ENCODE results near the gene CAPN8.
A peak's percentile ranks its signal among the peaks of the same experiment; 100 is the strongest.

Gene CAPN8

DNA sequence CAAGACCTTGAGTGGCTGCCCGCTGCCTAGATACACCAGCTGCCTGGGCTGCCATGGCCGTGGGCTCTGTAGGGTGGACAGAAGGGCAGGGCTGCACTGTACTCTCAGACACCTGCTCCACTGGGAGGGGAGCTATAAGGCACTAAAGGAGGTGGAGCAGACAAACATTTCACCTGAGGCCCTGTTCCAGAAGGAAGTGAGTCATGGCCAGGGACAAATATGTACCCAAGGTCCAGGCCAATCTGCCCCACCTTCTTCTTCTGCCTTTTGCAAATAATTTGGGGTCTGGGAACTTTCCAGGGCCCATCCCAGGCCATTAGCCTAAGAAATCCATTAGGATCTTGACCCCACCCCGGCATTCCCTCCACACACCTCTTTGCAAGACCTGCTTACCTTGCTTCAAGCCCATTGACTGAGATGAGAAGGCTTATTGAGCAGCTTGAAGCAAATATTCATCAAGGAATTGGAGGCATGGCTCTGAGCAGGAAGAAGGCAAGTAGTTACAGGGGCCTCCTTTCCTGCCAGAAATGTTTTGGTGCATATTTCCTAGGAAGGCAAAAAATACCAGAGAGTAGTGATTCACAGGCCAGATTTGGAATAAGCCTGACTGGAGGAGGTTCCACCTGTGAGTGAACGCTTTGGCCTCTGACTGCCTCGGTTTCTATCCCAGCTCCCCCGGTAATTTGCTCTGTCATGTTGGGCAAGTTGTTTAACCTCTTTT is at the start of gene CAPN8:
Gene CAPN8 (minus strand): TSS at position 110 of the 721 bp plus-strand sequence. CDS start 55 bp downstream, at position 55.
- H3K9me3 ChIP-seq (ENCODE audit: control insufficient read depth, insufficient read depth, low read length): no peaks in the 10 kb centered on the region
- no peak within 1 kb of the TSS for H3K4me3 ChIP-seq (ENCODE audit: low read depth, low read length)
- H3K9ac ChIP-seq (ENCODE audit: low read depth, low read length): no peak within 1 kb of the TSS
- no peaks in the 10 kb centered on the region for H3K4me1 ChIP-seq (ENCODE audit: control insufficient read depth, insufficient read depth, low read length)
- no peak within 1 kb of the TSS for H3K27ac ChIP-seq (ENCODE audit: low read depth, low read length)
- no peaks in the 10 kb centered on the region for H3K36me3 ChIP-seq (ENCODE audit: control insufficient read depth, insufficient read depth, low read length)
- no peaks in the 10 kb centered on the region for H3K27me3 ChIP-seq (ENCODE audit: control insufficient read depth, insufficient read depth, low read length)

DNA sequence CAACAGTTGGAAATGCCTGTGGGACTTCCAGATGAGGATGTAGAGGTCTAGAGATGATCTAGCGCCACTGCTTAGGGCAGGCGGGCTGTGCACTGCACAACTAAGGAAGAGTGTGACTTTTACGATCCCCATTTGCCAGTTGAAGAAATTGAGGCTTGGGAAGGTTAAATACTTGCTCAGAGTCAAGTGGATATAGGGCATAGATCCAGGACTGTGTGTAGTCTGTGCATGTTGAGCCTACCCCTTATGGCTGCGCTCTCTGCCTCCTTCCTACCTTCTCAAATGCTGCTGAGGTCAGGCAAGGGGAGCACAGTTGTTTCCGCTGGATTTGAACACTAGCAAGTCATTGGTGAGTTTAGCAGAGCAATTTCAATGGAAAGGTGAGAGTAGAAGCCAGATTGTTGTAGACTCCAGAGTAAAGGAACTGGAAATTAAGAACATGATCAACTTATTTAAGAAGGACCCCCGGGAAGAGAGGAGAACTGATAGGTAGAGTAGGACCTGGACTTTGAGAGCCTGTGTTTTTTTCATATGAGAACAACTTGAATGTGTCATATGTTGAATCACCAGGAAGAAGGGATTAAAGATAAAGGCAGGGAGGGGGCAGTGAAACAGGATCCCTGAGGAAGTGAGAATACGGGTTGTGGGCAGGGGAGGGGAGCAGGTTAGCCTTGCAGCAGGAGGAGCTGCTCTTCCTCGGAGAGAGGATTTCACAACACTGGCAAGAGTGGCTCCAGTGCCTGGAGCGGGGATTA is 49.5 kb upstream of the CAPN8 start:
- Histone ChIP-seq H3K27ac (ENCODE audit: low read depth, low read length) (peak overlapping the region; percentile 66), H3K4me3 (ENCODE audit: low read depth, low read length) (no peak overlapping the region), H3K36me3 (ENCODE audit: control insufficient read depth, insufficient read depth, low read length) (no peaks in the 10 kb centered on the region), H3K9ac (ENCODE audit: low read depth, low read length) (no peak overlapping the region), H3K9me3 (ENCODE audit: control insufficient read depth, insufficient read depth, low read length) (no peaks in the 10 kb centered on the region), H3K27me3 (ENCODE audit: control insufficient read depth, insufficient read depth, low read length) (peaks cover 79% of the 10 kb centered on the region), H3K4me1 (ENCODE audit: control insufficient read depth, insufficient read depth, low read length) (peaks cover 31% of the 10 kb centered on the region)

DNA sequence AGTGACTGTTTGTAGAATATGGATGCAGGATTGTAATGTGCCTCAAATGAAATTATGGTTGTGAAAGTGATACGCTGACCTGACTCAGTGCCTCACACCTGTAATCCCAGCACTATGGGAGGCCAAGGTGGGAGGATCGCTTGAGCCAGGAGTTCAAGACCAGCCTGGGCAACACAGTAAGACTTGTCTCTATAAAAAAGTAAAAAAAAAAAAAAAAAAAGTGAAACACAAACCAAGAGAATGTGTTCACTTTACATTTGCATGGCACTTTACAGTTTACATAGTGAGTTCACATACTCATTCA is 48.9 kb upstream of the CAPN8 start:
- no peaks in the 10 kb centered on the region for H3K9me3 ChIP-seq (ENCODE audit: control insufficient read depth, insufficient read depth, low read length)
- H3K27me3 ChIP-seq (ENCODE audit: control insufficient read depth, insufficient read depth, low read length): peaks cover 73% of the 10 kb centered on the region
- no peak overlapping the region for H3K9ac ChIP-seq (ENCODE audit: low read depth, low read length)
- no peaks in the 10 kb centered on the region for H3K36me3 ChIP-seq (ENCODE audit: control insufficient read depth, insufficient read depth, low read length)
- no peak overlapping the region for H3K4me3 ChIP-seq (ENCODE audit: low read depth, low read length)
- peaks cover 25% of the 10 kb centered on the region for H3K4me1 ChIP-seq (ENCODE audit: control insufficient read depth, insufficient read depth, low read length)
- no peak overlapping the region for H3K27ac ChIP-seq (ENCODE audit: low read depth, low read length)

DNA sequence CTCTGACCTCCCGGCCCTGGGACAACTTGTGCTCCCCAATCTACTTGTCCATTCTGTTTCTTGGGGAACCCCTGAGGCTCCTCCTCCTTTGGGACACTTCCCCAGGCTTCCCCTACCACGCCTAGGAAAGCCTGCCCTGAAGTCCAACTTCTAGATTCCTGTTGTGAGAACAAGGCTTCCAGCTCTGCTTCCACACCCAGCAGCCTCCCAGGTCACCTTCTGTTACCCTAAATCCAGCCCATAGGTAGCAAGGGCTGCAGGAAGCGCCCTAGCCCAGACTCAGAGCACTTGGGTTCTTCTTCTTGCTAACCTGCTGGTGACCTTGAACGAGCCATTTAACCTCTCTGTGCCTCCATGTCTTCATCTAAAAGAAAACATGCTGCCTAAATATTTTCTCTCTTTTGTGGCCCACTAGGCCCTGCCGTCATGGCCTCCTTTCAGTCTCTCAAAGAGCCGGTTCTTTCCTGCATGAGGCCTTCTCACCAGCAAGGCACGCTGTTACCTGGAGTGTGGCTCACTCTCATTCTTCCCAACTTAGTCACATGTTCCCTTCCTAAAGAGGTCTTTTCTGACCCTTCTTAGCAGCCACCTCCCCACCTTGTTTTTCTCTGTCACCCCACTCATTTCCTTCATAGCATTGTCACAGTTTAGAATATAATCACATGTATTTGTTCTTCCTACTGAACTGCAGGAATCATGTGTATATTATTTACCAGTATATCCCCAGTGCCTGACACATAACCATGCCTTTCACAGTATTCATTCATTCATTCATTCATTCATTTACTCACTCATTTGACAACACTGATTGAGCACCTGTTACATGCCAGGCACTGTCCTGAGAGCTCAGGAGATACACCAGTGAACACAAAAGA is 48.3 kb upstream of the CAPN8 start:
- Histone ChIP-seq H3K9ac (ENCODE audit: low read depth, low read length) (no peak overlapping the region), H3K4me3 (ENCODE audit: low read depth, low read length) (peak overlapping the region; percentile 83), H3K36me3 (ENCODE audit: control insufficient read depth, insufficient read depth, low read length) (no peaks in the 10 kb centered on the region), H3K9me3 (ENCODE audit: control insufficient read depth, insufficient read depth, low read length) (no peaks in the 10 kb centered on the region), H3K4me1 (ENCODE audit: control insufficient read depth, insufficient read depth, low read length) (peaks cover 24% of the 10 kb centered on the region), H3K27ac (ENCODE audit: low read depth, low read length) (peak overlapping the region; percentile 42), H3K27me3 (ENCODE audit: control insufficient read depth, insufficient read depth, low read length) (peaks cover 73% of the 10 kb centered on the region)

DNA sequence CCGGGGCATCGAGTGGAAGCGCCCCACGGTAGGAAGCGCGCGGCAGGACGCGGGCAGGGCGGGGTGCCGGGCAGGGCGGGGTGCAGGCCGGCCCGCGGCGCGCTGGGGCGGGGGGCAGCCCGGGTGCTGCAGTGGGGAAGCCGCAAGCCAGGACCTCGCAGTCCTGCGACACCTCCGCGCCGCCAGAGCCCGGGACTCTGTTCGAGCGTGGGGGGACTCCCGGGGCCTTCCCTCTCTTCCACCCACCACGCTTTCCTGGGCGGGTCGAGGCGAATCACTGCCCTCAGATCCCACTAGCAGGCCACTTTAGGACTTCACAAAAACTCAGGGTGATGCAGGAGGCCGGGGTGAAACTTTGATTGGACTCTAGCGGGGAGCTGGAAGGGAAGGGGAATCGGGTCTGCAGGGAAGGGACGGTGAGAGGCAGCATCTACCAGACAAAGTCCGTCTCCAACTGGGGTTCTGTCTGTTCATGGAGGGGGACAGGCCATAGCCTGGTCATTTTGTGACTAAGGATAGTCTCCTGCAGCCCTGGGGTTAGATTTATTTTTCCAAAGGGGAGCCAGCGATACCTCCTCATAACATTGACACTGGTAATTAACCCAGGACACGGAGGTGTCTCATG is 47.5 kb upstream of the CAPN8 start:
- H3K27me3 ChIP-seq (ENCODE audit: control insufficient read depth, insufficient read depth, low read length): peaks cover 66% of the 10 kb centered on the region
- peak overlapping the region; percentile 66 for H3K27ac ChIP-seq (ENCODE audit: low read depth, low read length)
- peak overlapping the region; percentile 83 for H3K4me3 ChIP-seq (ENCODE audit: low read depth, low read length)
- no peaks in the 10 kb centered on the region for H3K36me3 ChIP-seq (ENCODE audit: control insufficient read depth, insufficient read depth, low read length)
- peak overlapping the region; percentile 76 for H3K9ac ChIP-seq (ENCODE audit: low read depth, low read length)
- no peaks in the 10 kb centered on the region for H3K9me3 ChIP-seq (ENCODE audit: control insufficient read depth, insufficient read depth, low read length)
- peaks cover 16% of the 10 kb centered on the region; the same call in 1 of the 2 replicates for H3K4me1 ChIP-seq (ENCODE audit: control insufficient read depth, insufficient read depth, low read length)

DNA sequence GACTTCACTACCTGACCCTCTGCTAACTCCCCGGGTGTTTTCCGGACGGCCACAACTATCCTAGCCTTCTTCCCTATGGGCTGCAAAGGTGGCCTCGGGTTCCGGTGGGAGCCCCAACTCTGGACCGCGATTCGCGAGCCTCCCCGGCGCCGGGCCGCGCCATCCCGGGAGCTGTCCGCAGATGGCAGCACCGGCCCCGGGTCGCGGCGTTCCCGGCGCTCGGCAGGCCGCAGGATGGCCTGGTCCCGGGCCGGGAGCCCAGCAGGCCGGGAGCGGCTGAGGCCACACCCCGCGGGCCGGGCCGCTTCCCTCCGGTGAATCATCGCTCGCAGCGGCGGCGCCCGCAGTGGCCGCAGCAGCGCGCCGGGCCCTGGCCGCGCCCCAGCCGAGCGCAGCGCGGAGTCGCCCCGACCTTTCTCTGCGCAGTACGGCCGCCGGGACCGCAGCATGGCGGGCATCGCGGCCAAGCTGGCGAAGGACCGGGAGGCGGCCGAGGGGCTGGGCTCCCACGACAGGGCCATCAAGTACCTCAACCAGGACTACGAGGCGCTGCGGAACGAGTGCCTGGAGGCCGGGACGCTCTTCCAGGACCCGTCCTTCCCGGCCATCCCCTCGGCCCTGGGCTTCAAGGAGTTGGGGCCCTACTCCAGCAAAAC is 46.8 kb upstream of the CAPN8 start, which contains the start of gene CAPN2:
Gene CAPN2 (plus strand): TSS at position 346 of the 656 bp plus-strand sequence. CDS start 102 bp downstream, at position 448.
- Histone ChIP-seq H3K9me3 (ENCODE audit: control insufficient read depth, insufficient read depth, low read length) (no peaks in the 10 kb centered on the region), H3K4me3 (ENCODE audit: low read depth, low read length) (peak within 1 kb of the TSS; percentile 83), H3K9ac (ENCODE audit: low read depth, low read length) (peak within 1 kb of the TSS; percentile 76), H3K27ac (ENCODE audit: low read depth, low read length) (peak within 1 kb of the TSS; percentile 66), H3K27me3 (ENCODE audit: control insufficient read depth, insufficient read depth, low read length) (peaks cover 60% of the 10 kb centered on the region), H3K36me3 (ENCODE audit: control insufficient read depth, insufficient read depth, low read length) (no peaks in the 10 kb centered on the region), H3K4me1 (ENCODE audit: control insufficient read depth, insufficient read depth, low read length) (peaks cover 19% of the 10 kb centered on the region)

DNA sequence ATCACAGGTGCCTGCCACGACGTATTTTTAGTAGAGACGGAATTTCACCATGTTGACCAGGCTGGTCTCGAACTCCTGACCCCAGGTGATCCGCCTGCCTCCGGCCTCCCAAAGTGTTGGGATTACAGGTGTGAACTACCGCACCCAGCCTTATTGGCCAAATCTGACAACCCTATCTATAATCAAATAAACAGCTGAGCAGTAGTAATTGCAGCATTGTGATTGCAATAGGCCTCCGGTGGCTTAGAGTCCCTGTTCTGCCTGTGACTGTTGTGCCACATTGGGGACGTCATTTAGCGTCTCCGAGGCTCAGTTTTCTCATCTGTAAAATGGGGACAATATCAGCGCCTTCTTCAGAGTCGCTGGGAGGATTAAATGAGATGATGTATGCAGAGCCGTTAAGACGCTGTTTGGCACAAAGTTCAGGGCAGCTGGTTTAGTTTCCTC is 46.3 kb upstream of the CAPN8 start:
- Histone ChIP-seq H3K27me3 (ENCODE audit: control insufficient read depth, insufficient read depth, low read length) (peaks cover 55% of the 10 kb centered on the region), H3K9me3 (ENCODE audit: control insufficient read depth, insufficient read depth, low read length) (no peaks in the 10 kb centered on the region), H3K27ac (ENCODE audit: low read depth, low read length) (no peak overlapping the region), H3K4me3 (ENCODE audit: low read depth, low read length) (peak overlapping the region; percentile 83), H3K9ac (ENCODE audit: low read depth, low read length) (no peak overlapping the region), H3K4me1 (ENCODE audit: control insufficient read depth, insufficient read depth, low read length) (peaks cover 20% of the 10 kb centered on the region), H3K36me3 (ENCODE audit: control insufficient read depth, insufficient read depth, low read length) (no peaks in the 10 kb centered on the region)

DNA sequence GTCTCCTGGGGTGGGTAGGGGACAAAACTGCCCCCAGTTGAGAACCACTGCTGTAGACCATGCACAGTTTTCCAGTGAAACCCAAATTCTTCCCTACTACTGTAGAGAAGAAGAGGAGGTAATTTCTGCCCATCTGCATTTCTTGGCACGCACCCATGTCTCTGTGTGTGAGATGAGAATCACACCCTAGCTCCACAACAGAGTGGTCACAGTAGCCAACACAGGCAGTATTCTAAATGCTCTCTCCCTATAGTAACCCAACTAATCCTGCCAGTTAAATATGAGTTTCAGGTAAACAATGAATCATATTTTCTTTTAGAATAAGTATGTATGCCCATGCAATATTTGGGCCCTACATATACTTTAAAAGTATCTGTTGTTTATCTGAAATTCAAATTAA is 45.7 kb upstream of the CAPN8 start:
- Histone ChIP-seq H3K9ac (ENCODE audit: low read depth, low read length) (no peak overlapping the region), H3K9me3 (ENCODE audit: control insufficient read depth, insufficient read depth, low read length) (no peaks in the 10 kb centered on the region), H3K4me3 (ENCODE audit: low read depth, low read length) (no peak overlapping the region), H3K36me3 (ENCODE audit: control insufficient read depth, insufficient read depth, low read length) (no peaks in the 10 kb centered on the region), H3K27ac (ENCODE audit: low read depth, low read length) (no peak overlapping the region), H3K27me3 (ENCODE audit: control insufficient read depth, insufficient read depth, low read length) (peaks cover 49% of the 10 kb centered on the region), H3K4me1 (ENCODE audit: control insufficient read depth, insufficient read depth, low read length) (peaks cover 20% of the 10 kb centered on the region)

DNA sequence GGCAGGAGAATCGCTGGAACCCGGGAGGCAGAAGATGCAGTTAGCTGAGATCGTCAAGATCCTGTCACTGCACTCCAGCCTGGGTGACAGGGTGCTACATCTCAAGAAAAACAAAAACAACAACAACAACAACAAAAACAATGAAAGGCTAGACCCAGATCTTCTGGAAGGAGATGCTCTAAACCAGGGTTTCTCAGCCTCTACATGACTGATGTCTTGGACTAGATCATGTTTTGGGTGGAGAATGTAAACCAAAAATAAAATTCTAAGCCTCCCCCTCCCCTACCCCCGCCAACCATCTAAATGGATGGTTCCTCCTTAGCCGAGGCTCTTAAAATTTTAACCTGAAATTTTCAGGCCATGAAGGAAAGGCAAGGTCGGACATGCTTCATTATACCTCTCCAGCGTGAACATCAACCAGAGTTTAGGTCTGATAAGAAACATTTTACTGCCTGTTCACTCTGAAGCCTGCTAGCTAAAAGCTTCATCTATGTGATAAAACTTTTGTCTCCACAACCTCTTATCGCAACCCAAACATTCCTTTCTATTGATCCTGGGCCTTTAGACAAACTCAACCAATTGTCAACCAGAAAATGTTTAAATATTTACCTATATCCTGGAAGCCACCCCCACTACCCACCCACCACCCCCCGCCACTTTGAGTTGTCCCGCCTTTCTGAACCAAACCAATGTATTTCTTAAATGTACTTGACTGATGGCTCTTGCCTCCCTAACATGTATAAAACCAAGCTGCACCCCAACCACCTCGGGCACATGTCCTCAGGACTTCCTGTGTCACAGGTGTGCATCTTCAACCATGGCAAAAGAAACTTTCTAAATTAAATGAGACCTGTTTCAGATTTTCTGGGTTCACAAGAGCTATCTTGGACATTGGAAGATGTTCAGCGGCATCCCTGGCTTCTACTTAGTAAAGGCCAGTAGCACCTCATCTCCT is 45.0 kb upstream of the CAPN8 start:
- peaks cover 20% of the 10 kb centered on the region for H3K4me1 ChIP-seq (ENCODE audit: control insufficient read depth, insufficient read depth, low read length)
- H3K9me3 ChIP-seq (ENCODE audit: control insufficient read depth, insufficient read depth, low read length): no peaks in the 10 kb centered on the region
- H3K36me3 ChIP-seq (ENCODE audit: control insufficient read depth, insufficient read depth, low read length): no peaks in the 10 kb centered on the region
- no peak overlapping the region for H3K27ac ChIP-seq (ENCODE audit: low read depth, low read length)
- no peak overlapping the region for H3K9ac ChIP-seq (ENCODE audit: low read depth, low read length)
- no peak overlapping the region for H3K4me3 ChIP-seq (ENCODE audit: low read depth, low read length)
- H3K27me3 ChIP-seq (ENCODE audit: control insufficient read depth, insufficient read depth, low read length): peaks cover 42% of the 10 kb centered on the region
